Activated CD4-positive, alpha-beta T cell treated with anti-CD3 and anti-CD28 coated beads, Interleukin-2, amount 10 ng/mL, durations not matched to agents 7 days and 5 days (primary cell): ENCODE data around the gene TAF11L7. TPM values are rescaled to one million over a fixed set of nuclear protein-coding genes. Genes with fewer than 3 reads are reported as not detected.

Source experiments
- total RNA-seq, 2 experiments: library from RNA; stranded (reverse); gene quantifications; one replicate each; pipeline ENCODE4 v1.2.3, GENCODE V29; 2021

TAF11L7 gene
- total RNA-seq, 2 experiments from 2014 or later: not detected

Other genes with a start within 250 kb of the TAF11L7 start
- gene TAF11L2, start 87.5 kb downstream of the TAF11L7 start, total RNA-seq: not detected
- not detected for gene TAF11L3, start 67.4 kb downstream of the TAF11L7 start, total RNA-seq
- not detected for gene TAF11L4, start 64.0 kb downstream of the TAF11L7 start, total RNA-seq
- gene TAF11L5, start 60.5 kb downstream of the TAF11L7 start, total RNA-seq: not detected
- not detected for gene TAF11L6, start 57.1 kb downstream of the TAF11L7 start, total RNA-seq
- gene TAF11L8, start 5.2 kb upstream of the TAF11L7 start, total RNA-seq: not detected
- gene TAF11L9, start 8.6 kb upstream of the TAF11L7 start, total RNA-seq: not detected
- gene TAF11L10, start 12.1 kb upstream of the TAF11L7 start, total RNA-seq: not detected
- gene TAF11L11, start 18.4 kb upstream of the TAF11L7 start, total RNA-seq: not detected
- not detected for gene TAF11L12, start 24.6 kb upstream of the TAF11L7 start, total RNA-seq
- not detected for gene TAF11L13, start 46.3 kb upstream of the TAF11L7 start, total RNA-seq
- gene TAF11L14, start 48.7 kb upstream of the TAF11L7 start, total RNA-seq: not detected